SU-DHL-6 (cell line): ENCODE results near the gene C5orf58.

Source experiments
- H2AFZ ChIP-seq: fragments of 200-600 bp; sonication (generic); 2 replicates; pipeline ENCODE4 v1.6.1; 2014; ENCODE audit warnings: low read depth, mild to moderate bottlenecking, moderate library complexity, mixed read lengths, antibody characterized with exemption, low read length; ENCODE audit not compliant: severe bottlenecking
- H3F3A ChIP-seq: fragments of 200-600 bp; shearing (Covaris generic); 2 replicates; pipeline ENCODE4 v1.6.0; 2016; ENCODE audit warnings: antibody characterized with exemption, mild to moderate bottlenecking; ENCODE audit not compliant: insufficient read depth
- H3K27ac ChIP-seq: fragments of 200-600 bp; sonication (generic); 2 replicates; pipeline ENCODE4 v1.5.1; 2016; ENCODE audit warnings: low read depth, mild to moderate bottlenecking, low read length, moderate library complexity, mixed read lengths
- H3K27me3 ChIP-seq: fragments of 200-600 bp; sonication (generic), shearing (Covaris generic); 2 replicates; pipeline ENCODE4 v1.6.0; 2014; ENCODE audit warnings: mild to moderate bottlenecking, low read length
- H3K36me3 ChIP-seq: fragments of 200-600 bp; sonication (generic); 2 replicates; pipeline ENCODE4 v1.6.1; 2014; ENCODE audit warnings: mild to moderate bottlenecking, low read length, mixed read lengths
- H3K4me2 ChIP-seq: fragments of 300-600, 200-600 bp; shearing (Covaris generic), sonication (generic); 2 replicates; pipeline ENCODE4 v1.6.0; 2014; ENCODE audit warnings: low read length, low read depth, mild to moderate bottlenecking; ENCODE audit not compliant: poor library complexity, severe bottlenecking
- H3K4me3 ChIP-seq: fragments of 200-600 bp; sonication (generic); 2 replicates; pipeline ENCODE4 v1.5.1; 2014; ENCODE audit warnings: antibody characterized with exemption, low read length, mild to moderate bottlenecking, mixed read lengths; ENCODE audit not compliant: insufficient read depth, poor library complexity, severe bottlenecking
- H3K79me2 ChIP-seq: fragments of 200-600 bp; sonication (generic); 2 replicates; pipeline ENCODE4 v1.6.1; 2014; ENCODE audit warnings: mild to moderate bottlenecking, low read length, moderate library complexity; ENCODE audit not compliant: insufficient read depth
- H3K9ac ChIP-seq: fragments of 200-600 bp; sonication (generic); 2 replicates; pipeline ENCODE4 v1.7.0; 2014; ENCODE audit warnings: mild to moderate bottlenecking, low read length
- H3K9me2 ChIP-seq: fragments of 200-600 bp; sonication (generic); replicated peaks from 2 replicates; pipeline ENCODE4 v1.6.1; 2014; ENCODE audit warnings: low read length; ENCODE audit not compliant: insufficient read depth
- H3K9me3 ChIP-seq: fragments of 200-600 bp; sonication (generic); 2 replicates; pipeline ENCODE4 v1.6.1; 2014; ENCODE audit warnings: low read length, mixed read lengths; ENCODE audit not compliant: insufficient read depth
- H4K20me1 ChIP-seq: fragments of 200-600 bp; sonication (generic); 2 replicates; pipeline ENCODE4 v1.6.1; 2014; ENCODE audit warnings: low read depth, mild to moderate bottlenecking, antibody characterized with exemption, low read length, moderate library complexity, mixed read lengths
- EZH2phosphoT487 ChIP-seq: fragments of 200-600 bp; sonication (generic), shearing (Covaris generic); conservative IDR thresholded peaks from 2 replicates; pipeline ENCODE4 v1.6.1; 2018; ENCODE audit warnings: mild to moderate bottlenecking, antibody characterized with exemption, low read length, moderate library complexity, mixed read lengths
- TF ChIP-seq, protein P1 (sequence below): fragments of 200-600 bp; sonication (generic); IDR thresholded peaks from one replicate; pipeline ENCODE4 v1.5.1; 2017; ENCODE audit warnings: antibody characterized with exemption, mild to moderate bottlenecking, low read length, moderate library complexity; ENCODE audit not compliant: insufficient read depth, poor library complexity, severe bottlenecking

C5orf58 gene

DNA sequence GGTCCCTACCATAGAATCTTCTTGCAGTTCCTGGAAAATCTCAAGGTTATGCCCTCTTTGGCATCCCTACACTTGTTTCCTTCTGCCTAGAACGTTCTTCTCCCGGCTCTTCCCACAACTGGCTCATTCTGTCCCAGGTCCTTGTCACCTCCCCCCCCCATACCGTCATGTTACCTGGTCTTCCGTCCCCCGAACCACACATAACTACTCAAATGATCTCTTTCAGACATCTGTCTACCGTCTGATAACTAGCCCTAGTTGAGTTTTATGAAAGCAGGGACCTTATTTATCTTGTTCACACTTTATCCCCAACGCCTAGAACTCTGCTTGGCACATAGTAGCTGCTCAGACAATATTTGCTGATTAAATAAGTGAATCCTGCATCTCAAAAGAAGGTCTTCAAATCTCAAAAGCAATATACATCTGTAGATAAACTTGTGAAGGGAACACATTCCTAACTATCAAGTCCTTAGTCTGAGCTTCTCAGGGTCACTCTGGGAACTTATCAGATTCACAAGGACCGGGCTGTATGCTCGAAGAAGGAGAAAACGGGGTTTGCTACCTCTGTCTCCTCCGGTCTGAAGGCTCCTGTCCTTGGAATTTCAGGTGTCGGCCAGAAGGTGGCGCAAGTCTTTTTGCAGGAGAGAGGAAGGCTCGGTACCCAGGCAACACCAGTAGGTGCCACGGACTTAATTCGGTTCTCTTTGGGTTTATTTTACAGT, 34.8 kb downstream of the C5orf58 start:
- no peak overlapping the region for H3K27ac ChIP-seq
- H2AFZ ChIP-seq = peak overlapping the region; percentile 42
- no peaks in the 10 kb centered on the region for H3K9me3 ChIP-seq
- no peaks in the 10 kb centered on the region for H4K20me1 ChIP-seq
- no peaks in the 10 kb centered on the region for H3K27me3 ChIP-seq
- no peak overlapping the region for H3K4me3 ChIP-seq
- peak overlapping the region; percentile 39 for H3K4me2 ChIP-seq
- no peaks in the 10 kb centered on the region for H3K9me2 ChIP-seq
- no peaks in the 10 kb centered on the region for H3K79me2 ChIP-seq
- no peak overlapping the region for H3K9ac ChIP-seq
- H3F3A ChIP-seq = no peaks in the 10 kb centered on the region
- TF ChIP-seq, protein P1, sequence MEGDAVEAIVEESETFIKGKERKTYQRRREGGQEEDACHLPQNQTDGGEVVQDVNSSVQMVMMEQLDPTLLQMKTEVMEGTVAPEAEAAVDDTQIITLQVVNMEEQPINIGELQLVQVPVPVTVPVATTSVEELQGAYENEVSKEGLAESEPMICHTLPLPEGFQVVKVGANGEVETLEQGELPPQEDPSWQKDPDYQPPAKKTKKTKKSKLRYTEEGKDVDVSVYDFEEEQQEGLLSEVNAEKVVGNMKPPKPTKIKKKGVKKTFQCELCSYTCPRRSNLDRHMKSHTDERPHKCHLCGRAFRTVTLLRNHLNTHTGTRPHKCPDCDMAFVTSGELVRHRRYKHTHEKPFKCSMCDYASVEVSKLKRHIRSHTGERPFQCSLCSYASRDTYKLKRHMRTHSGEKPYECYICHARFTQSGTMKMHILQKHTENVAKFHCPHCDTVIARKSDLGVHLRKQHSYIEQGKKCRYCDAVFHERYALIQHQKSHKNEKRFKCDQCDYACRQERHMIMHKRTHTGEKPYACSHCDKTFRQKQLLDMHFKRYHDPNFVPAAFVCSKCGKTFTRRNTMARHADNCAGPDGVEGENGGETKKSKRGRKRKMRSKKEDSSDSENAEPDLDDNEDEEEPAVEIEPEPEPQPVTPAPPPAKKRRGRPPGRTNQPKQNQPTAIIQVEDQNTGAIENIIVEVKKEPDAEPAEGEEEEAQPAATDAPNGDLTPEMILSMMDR = peak; percentile 73
- TF ChIP-seq EZH2phosphoT487 = no peak
- H3K36me3 ChIP-seq = no peaks in the 10 kb centered on the region

DNA sequence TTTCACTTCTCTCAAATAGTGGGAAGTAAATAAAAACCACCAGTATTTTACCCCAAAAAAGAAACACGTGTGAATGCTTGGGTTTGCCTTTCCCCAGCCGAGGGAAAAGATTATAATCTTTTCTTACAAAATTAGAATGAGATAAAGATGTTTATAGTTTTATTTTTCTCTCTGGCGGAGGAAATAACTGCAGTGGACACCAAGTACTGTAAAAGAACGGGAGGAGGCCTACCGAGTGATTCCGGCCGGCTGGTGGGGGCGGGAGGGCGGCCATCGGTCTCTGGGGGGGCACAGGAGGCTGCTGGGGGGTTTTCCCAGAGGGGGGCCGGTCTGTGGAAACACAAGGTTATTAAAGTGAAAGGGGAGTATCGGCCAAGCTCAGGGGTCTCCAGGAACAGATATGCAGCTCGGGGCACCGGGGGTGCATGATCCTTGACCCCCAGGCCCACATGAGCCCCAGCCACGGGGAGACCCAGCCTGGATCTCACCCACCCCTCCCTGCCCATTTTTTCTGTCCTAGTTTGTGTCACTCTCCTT, 35.4 kb downstream of the C5orf58 start:
- H3F3A ChIP-seq = no peaks in the 10 kb centered on the region
- H3K36me3 ChIP-seq = no peaks in the 10 kb centered on the region
- H3K27ac ChIP-seq = no peak overlapping the region
- no peaks in the 10 kb centered on the region for H3K27me3 ChIP-seq
- H4K20me1 ChIP-seq = no peaks in the 10 kb centered on the region
- peak overlapping the region; percentile 39 for H3K4me2 ChIP-seq
- peak overlapping the region; percentile 42 for H2AFZ ChIP-seq
- TF ChIP-seq EZH2phosphoT487 = no peak
- TF ChIP-seq, protein P1 = no peak
- H3K79me2 ChIP-seq = no peaks in the 10 kb centered on the region
- no peaks in the 10 kb centered on the region for H3K9me2 ChIP-seq
- H3K4me3 ChIP-seq = no peak overlapping the region
- no peak overlapping the region for H3K9ac ChIP-seq
- no peaks in the 10 kb centered on the region for H3K9me3 ChIP-seq

DNA sequence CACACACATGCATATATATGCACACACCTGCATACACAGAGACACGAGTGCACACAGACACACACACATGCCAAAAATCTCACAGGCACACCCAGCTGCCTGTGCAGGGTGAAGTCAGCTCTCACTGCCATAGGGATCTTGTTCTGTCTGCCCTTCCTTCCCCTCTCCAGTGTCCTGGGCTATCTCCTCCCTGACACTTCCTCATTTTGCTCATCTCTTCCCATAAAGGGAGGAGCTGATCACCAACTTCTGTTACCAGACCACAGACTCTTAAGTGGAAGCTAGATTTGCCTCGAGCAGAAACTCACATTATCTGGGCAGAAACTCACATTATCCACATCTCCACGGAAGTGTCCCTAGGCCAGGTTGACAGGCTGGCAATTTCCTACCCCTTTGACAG, 36.1 kb downstream of the C5orf58 start:
- no peaks in the 10 kb centered on the region for H3F3A ChIP-seq
- no peak overlapping the region for H2AFZ ChIP-seq
- no peaks in the 10 kb centered on the region for H3K79me2 ChIP-seq
- TF ChIP-seq EZH2phosphoT487 = no peak
- TF ChIP-seq, protein P1 = no peak
- H3K27me3 ChIP-seq = no peaks in the 10 kb centered on the region
- no peak overlapping the region for H3K4me2 ChIP-seq
- H3K9me3 ChIP-seq = no peaks in the 10 kb centered on the region
- no peak overlapping the region for H3K27ac ChIP-seq
- no peaks in the 10 kb centered on the region for H4K20me1 ChIP-seq
- no peaks in the 10 kb centered on the region for H3K36me3 ChIP-seq
- H3K9ac ChIP-seq = no peak overlapping the region
- H3K4me3 ChIP-seq = no peak overlapping the region
- H3K9me2 ChIP-seq = no peaks in the 10 kb centered on the region
